Amniotic stem cell (primary cell): ENCODE data around the gene TNIP2.
"Not testable (repeated sequence)": the region's sequence is repeated elsewhere in the genome, so short reads cannot be mapped to it uniquely, and the experiment has no call there.

ENCODE experiments used
- DNase-seq: peaks from one replicate; lab custom pipeline; 2025; lab: John Stamatoyannopoulos, UW

TNIP2 gene

GRCh38 chr4:2744576-2745270, 11.4 kb downstream of the TNIP2 start:
- DNase-seq: no peak

DNA sequence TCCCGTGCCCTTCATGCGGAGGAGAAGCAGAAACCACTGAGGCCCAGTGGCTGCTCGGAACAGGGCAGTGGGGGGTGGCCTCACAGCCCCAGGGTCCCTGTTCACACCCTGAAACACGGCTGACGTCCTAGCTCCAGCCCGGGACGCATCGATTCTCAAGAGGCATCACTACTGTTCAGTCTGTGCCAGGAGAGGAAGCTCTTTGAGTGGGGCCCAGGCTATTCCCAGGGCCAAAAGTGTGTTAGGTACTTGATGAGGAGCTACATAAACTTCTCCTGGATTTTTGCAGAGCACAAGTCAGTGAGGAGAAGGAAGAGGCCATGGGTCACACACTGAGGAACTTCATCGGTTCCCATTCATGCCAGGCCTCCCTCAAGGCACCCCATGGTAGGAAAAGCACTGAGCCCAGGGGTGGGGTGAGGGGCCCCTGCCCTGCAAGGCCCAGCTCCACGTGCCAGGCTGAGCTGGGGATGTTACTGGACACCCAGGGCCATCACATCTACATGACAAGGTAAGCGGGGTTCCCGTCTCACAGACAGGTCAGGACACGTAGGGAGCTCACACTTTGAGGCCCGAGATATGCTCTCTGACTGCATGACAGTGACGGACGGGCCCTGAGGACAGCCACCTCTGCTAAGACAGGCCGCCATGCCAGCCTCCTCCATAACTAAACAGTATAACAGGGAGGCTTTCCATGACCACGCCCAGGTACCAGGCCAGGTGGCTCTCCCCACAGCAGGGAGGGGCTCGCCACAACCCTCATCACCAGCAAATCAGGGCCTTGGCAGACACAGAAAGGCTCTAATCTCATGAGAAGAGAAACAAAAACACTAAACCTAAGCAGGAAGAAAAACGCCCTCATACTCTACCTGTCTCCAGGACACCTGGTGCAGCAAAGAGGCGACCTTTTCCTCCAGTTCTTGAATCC, 12.4 kb downstream of the TNIP2 start:
- no peak for DNase-seq

DNA sequence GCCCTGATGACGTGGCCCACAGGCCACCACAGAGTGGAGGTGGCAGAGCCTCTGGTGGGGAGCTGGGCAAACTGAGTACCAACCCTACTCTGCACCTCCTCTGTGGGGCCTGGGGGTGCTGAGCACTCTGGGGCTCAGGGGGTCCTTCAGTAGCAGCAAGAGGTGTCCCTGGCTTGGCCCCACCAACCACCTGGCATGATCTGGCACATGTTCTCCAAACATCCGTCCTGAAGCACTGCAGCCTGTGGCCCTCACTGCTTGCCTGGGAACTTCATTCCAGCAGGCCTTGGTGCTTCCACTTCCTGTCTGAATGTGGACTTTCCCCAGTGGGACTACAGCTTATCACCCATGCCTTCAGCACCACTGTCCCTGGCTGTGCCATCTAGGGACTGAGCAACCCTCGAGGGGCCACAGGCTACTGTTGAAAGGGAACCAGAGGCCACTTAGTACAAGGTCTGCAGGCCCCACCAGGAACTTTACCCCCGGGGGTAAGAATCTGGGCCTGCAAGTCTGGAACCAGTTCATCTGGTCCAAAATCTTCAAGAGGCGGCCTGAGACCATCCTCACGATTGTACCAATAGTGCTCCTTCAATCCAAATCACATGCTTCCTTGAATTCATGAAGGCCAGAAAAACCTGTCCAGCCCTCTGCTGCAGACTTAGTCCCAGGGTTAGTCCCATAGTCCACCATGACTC, 13.2 kb downstream of the TNIP2 start:
- no peak for DNase-seq

DNA sequence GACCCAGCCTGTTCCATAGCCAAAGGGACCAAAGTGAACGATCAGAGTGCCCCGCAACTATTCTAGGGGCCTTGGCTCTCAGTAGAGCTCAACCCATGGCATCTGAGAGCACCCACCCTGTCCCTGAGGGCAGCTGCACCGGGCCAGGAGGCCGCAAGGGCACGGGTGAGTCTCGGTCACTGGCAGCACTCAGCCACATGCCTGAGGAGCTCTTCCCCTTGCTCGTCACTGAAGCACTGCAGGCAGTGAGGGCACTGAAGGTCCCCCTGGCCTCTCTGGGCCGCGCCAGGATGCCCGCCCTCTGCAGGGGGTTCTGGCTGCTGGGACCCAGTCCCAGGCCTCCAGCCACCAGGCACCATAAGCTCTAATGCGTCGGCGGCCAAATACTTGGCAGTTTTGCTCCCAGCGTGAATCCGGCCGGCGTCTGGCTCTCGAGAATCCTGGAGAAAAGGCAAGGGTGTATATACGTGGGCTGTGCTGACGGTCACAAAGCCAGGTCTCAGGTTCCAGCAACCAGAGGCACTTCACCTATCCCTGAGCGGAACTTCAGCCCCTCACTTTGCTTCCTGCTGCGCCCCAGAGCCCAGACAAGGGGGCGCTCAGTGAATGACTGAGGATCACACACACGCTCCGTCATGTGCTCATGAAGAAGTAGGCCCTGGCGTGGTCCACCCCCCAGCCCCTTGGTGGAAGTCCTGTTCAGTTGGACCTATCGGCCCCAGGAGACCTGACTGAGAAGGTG, 13.9 kb downstream of the TNIP2 start:
- no peak for DNase-seq

DNA sequence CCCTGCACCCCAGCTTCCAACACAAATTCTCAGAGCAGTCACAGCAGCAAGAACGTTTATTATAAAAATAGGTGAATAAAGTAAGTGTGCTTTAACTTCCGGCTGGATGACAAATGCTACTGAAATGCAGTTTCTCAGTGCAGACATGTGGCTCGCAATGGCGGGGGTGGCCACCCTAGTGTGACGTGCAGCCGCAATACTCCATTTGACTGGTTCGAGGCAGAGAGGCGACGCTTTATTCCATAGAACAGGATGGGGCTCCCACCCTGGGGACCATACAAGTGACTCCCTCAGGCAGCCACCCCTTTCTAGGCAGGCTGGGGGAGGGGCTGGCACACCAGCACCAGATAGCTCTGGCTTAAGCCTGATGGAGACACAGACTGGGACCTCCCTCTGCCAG, 14.5 kb downstream of the TNIP2 start:
- DNase-seq: no peak

DNA sequence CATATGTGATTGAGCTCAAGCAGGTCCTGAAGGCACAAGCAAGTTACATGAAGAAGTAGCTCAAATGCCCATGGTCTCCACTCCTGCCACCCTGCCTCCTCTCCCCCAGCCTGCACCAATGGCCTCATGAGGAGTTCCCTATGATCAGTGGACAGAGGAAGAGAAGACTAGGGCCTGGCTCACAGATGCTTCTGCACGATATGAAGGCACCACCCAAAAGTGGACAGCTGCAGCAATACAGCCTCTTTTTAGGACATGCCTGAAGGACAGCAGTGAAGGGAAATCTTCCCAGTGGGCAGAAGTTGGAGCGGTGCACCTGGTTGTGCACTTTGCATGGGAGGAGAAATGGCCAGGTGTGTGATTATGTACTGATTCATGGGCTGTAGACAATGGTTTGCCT, 17.8 kb downstream of the TNIP2 start:
- not testable (repeated sequence) for DNase-seq

DNA sequence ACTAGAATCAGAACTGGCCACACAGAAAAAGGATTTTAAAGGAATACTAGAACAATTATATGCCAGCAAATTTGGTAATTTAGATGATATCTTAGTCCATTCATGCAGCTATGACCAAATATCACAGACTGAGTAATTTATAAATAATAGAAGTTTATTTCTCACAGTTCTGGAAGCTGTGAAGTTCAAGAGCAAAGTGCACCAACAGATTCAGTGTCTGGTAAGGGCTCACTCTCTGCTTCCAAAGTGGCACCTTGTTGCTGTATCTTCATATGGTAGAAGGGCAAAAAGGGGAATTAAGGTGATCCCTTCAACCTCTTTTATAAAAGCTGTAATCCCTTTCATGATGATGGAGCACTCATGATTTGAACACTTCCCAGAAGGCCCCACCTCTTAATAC, 20.3 kb downstream of the TNIP2 start:
- no peak for DNase-seq

GRCh38 chr4:2734612-2735011, 21.5 kb downstream of the TNIP2 start:
- no peak for DNase-seq

DNA sequence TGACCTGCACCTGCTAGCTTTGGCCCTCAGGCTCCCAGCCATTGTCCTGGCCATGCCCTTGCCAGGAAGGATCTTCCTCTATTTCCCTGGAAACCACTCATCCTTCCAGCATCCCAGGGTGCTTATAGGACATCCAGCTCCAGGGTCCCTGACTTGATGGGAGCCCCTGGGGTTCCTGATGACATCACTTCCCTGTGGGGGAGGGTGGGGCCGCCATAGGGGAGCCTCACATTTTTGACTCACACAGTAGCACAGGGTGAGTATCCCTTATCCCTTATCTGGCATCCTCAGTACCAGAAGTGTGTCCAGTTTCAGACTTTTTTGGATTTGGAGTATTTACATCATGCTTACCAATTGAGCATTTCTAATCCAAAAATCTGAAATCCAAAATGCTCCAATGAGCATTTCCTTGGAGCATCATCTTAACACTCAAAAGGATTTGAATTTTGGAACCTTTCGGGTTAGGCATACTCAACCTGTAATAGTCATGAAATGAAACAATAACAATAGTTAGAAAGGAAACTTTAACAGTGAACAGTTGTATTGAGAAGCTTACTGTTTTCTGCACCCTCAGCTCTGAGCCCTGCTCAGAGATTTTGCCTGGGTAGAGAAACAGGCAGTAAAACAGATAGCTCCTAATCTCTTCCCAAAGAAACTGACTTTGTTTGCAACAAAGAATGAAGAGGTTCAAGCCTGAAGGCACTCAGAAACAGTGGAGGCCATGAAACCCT, 22.1 kb downstream of the TNIP2 start:
- no peak for DNase-seq

- no peak for DNase-seq
Observed at GRCh38 chr4:2733001-2733843, 22.9 kb downstream of the TNIP2 start.

DNA sequence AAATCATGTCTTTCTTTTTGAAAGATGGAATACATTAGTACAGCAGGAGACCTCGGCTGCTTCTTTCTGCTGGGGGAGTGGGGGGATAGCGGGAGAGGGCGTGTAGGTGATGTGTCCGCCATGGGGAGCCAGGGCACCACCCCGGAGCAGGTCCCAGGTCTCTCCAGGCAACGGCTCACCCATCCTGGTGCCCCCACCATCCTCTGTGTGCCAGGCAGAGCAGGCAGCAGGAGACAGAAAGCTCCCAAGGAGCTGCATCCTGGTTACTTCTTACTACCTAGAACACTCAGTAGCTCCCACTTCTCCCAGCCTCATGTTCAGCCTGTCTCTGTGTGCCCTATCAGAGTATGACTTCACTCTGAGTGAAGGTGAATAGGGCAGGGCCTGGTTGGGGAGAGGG, 23.6 kb downstream of the TNIP2 start:
- no peak for DNase-seq

GRCh38 chr4:2731907-2732317, 24.2 kb downstream of the TNIP2 start:
- no peak for DNase-seq

GRCh38 chr4:2729533-2729875, 26.6 kb downstream of the TNIP2 start:
- no peak for DNase-seq

- no peak for DNase-seq
Observed at GRCh38 chr4:2728806-2729532, 27.2 kb downstream of the TNIP2 start.

GRCh38 chr4:2728221-2728620, 27.9 kb downstream of the TNIP2 start:
- no peak for DNase-seq

GRCh38 chr4:2726881-2727280, 29.3 kb downstream of the TNIP2 start:
- DNase-seq: not testable (repeated sequence)

- no peak for DNase-seq
Observed at GRCh38 chr4:2725380-2725779, 30.8 kb downstream of the TNIP2 start.

DNA sequence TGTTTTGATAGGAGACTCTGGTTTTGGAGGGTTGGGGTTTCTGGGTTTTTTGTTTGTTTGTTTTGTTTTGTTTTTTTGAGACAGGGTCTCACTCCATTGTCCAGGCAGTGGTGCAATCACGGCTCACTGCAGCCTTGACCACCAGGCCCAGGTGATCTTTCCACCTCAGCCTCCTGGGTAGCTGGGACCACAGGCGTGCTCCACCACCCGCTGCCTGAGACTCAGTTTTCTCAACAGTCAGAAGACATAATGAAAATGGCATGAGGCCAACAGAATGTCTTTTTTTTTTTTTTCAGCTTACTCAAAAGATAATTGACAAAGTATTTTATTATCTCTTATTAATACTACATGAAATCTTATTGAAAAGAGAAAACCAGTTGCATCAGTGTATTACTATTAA, 32.4 kb downstream of the TNIP2 start:
- no peak for DNase-seq

GRCh38 chr4:2722033-2722432, 34.1 kb downstream of the TNIP2 start:
- DNase-seq: no peak

GRCh38 chr4:2721586-2721985, 34.5 kb downstream of the TNIP2 start:
- no peak for DNase-seq
